ENCODE data around the gene SH3PXD2A.
"Not testable (repeated sequence)": the region's sequence is repeated elsewhere in the genome, so short reads cannot be mapped to it uniquely, and the experiment has no call there.

SH3PXD2A gene

DNA sequence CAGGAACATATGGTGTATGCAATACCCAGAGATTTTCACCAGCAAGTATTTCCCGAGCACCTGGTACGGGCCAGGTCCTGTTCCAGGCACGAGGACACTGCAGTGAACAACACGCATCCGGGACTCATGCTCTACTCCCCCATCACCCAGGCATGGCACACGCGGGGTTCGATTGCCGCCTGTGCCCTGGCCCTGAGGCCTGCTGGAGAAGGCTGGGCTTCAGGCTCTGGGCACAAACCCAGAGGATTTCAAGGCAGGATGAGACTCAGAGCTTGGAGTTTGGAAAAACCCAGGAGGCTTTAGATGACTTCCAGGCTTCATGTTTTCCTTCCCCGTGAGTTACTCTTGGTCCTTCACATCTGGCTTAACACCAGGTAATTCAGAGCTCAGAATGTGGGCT lies 218.4 kb downstream of the SH3PXD2A start:
- peaks cover 57% of the 10 kb centered on the region for H3K4me1 ChIP-seq (ENCODE audit: control insufficient read depth, insufficient read depth, low read length)
- DNase-seq (ENCODE audit: low read depth), result peak; percentile 44
- peaks cover 65% of the 10 kb centered on the region for H3K36me3 ChIP-seq (ENCODE audit: control insufficient read depth, insufficient read depth, low read length, severe bottlenecking)
- peak overlapping the region; percentile 57 for H3K9ac ChIP-seq (ENCODE audit: low read length)
- no peaks in the 10 kb centered on the region for H3K9me3 ChIP-seq (ENCODE audit: control insufficient read depth, low read length)
- H3K27me3 ChIP-seq (replicated peaks; ENCODE audit: control insufficient read depth, insufficient read depth, low read length), result no peaks in the 10 kb centered on the region
- no peak overlapping the region for H3K4me3 ChIP-seq (ENCODE audit: low read length)

DNA sequence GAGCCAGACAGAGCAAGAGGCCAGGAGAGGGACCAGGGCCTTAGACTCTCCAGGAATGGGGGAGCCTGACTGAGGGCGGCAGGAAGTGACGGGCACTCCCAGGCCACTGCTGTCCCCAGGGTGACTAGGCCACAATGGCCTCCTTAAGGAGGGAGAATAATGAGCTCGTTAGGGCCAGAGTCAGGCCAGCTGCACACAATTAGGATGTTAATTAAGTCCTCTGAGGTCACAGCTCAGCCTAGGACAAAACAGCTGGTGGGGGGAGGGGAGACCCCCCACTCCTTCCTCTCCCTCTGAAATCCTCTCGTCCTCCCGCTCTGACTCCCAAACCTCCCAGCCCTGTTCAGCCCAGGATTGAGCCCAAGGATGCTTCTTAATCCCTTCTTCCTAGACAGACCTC lies 218.9 kb downstream of the SH3PXD2A start:
- H3K36me3 ChIP-seq (ENCODE audit: control insufficient read depth, insufficient read depth, low read length, severe bottlenecking), result peaks cover 65% of the 10 kb centered on the region
- no peak overlapping the region for H3K4me3 ChIP-seq (ENCODE audit: low read length)
- DNase-seq (ENCODE audit: low read depth), result no peak
- no peaks in the 10 kb centered on the region for H3K9me3 ChIP-seq (ENCODE audit: control insufficient read depth, low read length)
- peaks cover 52% of the 10 kb centered on the region for H3K4me1 ChIP-seq (ENCODE audit: control insufficient read depth, insufficient read depth, low read length)
- peak overlapping the region; percentile 3 for H3K9ac ChIP-seq (ENCODE audit: low read length)
- H3K27me3 ChIP-seq (replicated peaks; ENCODE audit: control insufficient read depth, insufficient read depth, low read length), result no peaks in the 10 kb centered on the region

GRCh38 chr10:103635580-103635979 lies 219.8 kb downstream of the SH3PXD2A start:
- peaks cover 64% of the 10 kb centered on the region for H3K36me3 ChIP-seq (ENCODE audit: control insufficient read depth, insufficient read depth, low read length, severe bottlenecking)
- H3K4me3 ChIP-seq (ENCODE audit: low read length), result no peak overlapping the region
- no peaks in the 10 kb centered on the region for H3K27me3 ChIP-seq (replicated peaks; ENCODE audit: control insufficient read depth, insufficient read depth, low read length)
- H3K9me3 ChIP-seq (ENCODE audit: control insufficient read depth, low read length), result no peaks in the 10 kb centered on the region
- H3K4me1 ChIP-seq (ENCODE audit: control insufficient read depth, insufficient read depth, low read length), result peaks cover 43% of the 10 kb centered on the region
- H3K9ac ChIP-seq (ENCODE audit: low read length), result no peak overlapping the region
- DNase-seq (ENCODE audit: low read depth), result no peak

- Histone ChIP-seq H3K9ac (ENCODE audit: low read length) (no peak overlapping the region), H3K36me3 (ENCODE audit: control insufficient read depth, insufficient read depth, low read length, severe bottlenecking) (peaks cover 71% of the 10 kb centered on the region), H3K4me1 (ENCODE audit: control insufficient read depth, insufficient read depth, low read length) (peaks cover 34% of the 10 kb centered on the region), H3K27me3 (replicated peaks; ENCODE audit: control insufficient read depth, insufficient read depth, low read length) (no peaks in the 10 kb centered on the region), H3K4me3 (ENCODE audit: low read length) (no peak overlapping the region), H3K9me3 (ENCODE audit: control insufficient read depth, low read length) (no peaks in the 10 kb centered on the region)
- DNase-seq (ENCODE audit: low read depth), result no peak
Measured at GRCh38 chr10:103633846-103634245, 221.5 kb downstream of the SH3PXD2A start.

GRCh38 chr10:103632871-103633270 lies 222.5 kb downstream of the SH3PXD2A start:
- not testable (repeated sequence) for H3K27me3 ChIP-seq (replicated peaks; ENCODE audit: control insufficient read depth, insufficient read depth, low read length); H3K9me3 ChIP-seq (ENCODE audit: control insufficient read depth, low read length); H3K9ac ChIP-seq (ENCODE audit: low read length); H3K4me3 ChIP-seq (ENCODE audit: low read length); DNase-seq (ENCODE audit: low read depth)
- Histone ChIP-seq H3K4me1 (ENCODE audit: control insufficient read depth, insufficient read depth, low read length) (peaks cover 25% of the 10 kb centered on the region), H3K36me3 (ENCODE audit: control insufficient read depth, insufficient read depth, low read length, severe bottlenecking) (peaks cover 74% of the 10 kb centered on the region)

DNA sequence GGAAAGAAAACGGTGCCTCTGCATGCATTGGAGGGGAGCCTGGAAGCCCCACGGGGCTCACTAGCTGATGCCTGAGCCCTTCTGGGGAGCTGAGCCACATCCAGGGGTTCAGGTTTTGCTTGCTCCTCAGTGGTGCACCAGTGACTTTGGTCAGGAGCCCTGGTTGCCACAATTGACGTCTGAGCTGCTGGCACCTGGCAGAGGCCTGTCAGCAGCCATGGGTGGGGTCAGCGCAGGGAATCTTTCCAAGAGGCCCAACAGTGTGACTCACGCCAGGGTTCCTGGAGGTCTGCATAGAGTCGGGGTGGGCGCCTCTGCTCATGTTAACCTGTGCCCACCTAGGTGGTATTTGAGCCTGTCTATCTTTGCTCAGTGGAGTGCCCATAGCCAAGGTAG lies 223.1 kb downstream of the SH3PXD2A start:
- Histone ChIP-seq H3K27me3 (replicated peaks; ENCODE audit: control insufficient read depth, insufficient read depth, low read length) (no peaks in the 10 kb centered on the region), H3K4me1 (ENCODE audit: control insufficient read depth, insufficient read depth, low read length) (peaks cover 18% of the 10 kb centered on the region), H3K4me3 (ENCODE audit: low read length) (no peak overlapping the region), H3K36me3 (ENCODE audit: control insufficient read depth, insufficient read depth, low read length, severe bottlenecking) (peaks cover 77% of the 10 kb centered on the region), H3K9me3 (ENCODE audit: control insufficient read depth, low read length) (no peaks in the 10 kb centered on the region), H3K9ac (ENCODE audit: low read length) (no peak overlapping the region)
- no peak for DNase-seq (ENCODE audit: low read depth)

GRCh38 chr10:103630156-103630555 lies 225.2 kb downstream of the SH3PXD2A start:
- no peaks in the 10 kb centered on the region for H3K9me3 ChIP-seq (ENCODE audit: control insufficient read depth, low read length)
- no peaks in the 10 kb centered on the region for H3K27me3 ChIP-seq (replicated peaks; ENCODE audit: control insufficient read depth, insufficient read depth, low read length)
- peaks cover 7% of the 10 kb centered on the region for H3K4me1 ChIP-seq (ENCODE audit: control insufficient read depth, insufficient read depth, low read length)
- H3K36me3 ChIP-seq (ENCODE audit: control insufficient read depth, insufficient read depth, low read length, severe bottlenecking), result peaks cover 88% of the 10 kb centered on the region
- H3K4me3 ChIP-seq (ENCODE audit: low read length), result no peak overlapping the region
- DNase-seq (ENCODE audit: low read depth), result no peak
- H3K9ac ChIP-seq (ENCODE audit: low read length), result peak overlapping the region; percentile 13

- Histone ChIP-seq H3K9ac (ENCODE audit: low read length) (no peak overlapping the region), H3K36me3 (ENCODE audit: control insufficient read depth, insufficient read depth, low read length, severe bottlenecking) (peaks cover 88% of the 10 kb centered on the region), H3K9me3 (ENCODE audit: control insufficient read depth, low read length) (no peaks in the 10 kb centered on the region), H3K27me3 (replicated peaks; ENCODE audit: control insufficient read depth, insufficient read depth, low read length) (no peaks in the 10 kb centered on the region), H3K4me1 (ENCODE audit: control insufficient read depth, insufficient read depth, low read length) (peaks cover 7% of the 10 kb centered on the region), H3K4me3 (ENCODE audit: low read length) (no peak overlapping the region)
- no peak for DNase-seq (ENCODE audit: low read depth)
Measured at GRCh38 chr10:103629581-103629980, 225.8 kb downstream of the SH3PXD2A start.

- Histone ChIP-seq H3K9ac (ENCODE audit: low read length) (no peak overlapping the region), H3K4me3 (ENCODE audit: low read length) (no peak overlapping the region), H3K4me1 (ENCODE audit: control insufficient read depth, insufficient read depth, low read length) (peaks cover 7% of the 10 kb centered on the region), H3K27me3 (replicated peaks; ENCODE audit: control insufficient read depth, insufficient read depth, low read length) (no peaks in the 10 kb centered on the region), H3K9me3 (ENCODE audit: control insufficient read depth, low read length) (no peaks in the 10 kb centered on the region), H3K36me3 (ENCODE audit: control insufficient read depth, insufficient read depth, low read length, severe bottlenecking) (peaks cover 95% of the 10 kb centered on the region)
- no peak for DNase-seq (ENCODE audit: low read depth)
Measured at GRCh38 chr10:103627893-103628292, 227.5 kb downstream of the SH3PXD2A start.

DNA sequence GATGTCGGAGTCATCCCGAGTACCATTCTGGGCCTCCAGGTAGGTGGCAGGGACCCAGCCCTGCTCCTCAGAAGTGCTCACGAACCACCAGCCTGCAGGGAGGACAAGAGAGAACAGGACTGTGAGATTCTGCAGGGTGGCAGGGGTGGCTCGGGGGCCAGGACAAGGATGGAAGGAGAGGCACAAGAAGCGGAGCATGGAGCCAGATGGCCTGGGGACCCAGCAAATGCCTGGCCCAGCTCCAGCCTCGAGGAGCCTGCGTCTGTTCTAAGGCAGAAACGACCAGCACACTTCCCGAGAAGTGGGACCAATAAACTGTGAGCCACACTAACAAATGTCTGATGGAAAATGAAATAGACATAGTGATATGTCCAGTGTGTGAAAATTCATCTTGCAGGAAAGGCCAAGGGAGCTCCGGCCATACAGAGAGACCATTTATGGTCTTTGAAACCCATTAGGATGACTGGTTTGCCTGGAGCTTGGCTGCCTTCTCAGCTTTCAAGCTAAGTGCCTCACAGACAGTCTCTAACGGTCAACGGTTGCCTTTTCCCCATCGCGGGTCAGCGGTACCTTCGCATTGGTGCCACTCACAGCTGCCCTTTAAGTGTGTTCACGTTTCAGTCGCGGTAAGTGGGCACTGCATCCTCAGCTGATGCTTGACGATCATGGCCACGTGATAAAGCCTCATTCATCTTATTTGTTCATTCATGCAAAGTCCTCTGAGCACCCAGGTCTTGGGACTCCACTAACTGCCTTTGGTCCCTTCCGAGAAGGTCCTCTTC lies 228.1 kb downstream of the SH3PXD2A start:
- H3K36me3 ChIP-seq (ENCODE audit: control insufficient read depth, insufficient read depth, low read length, severe bottlenecking), result peaks cover 98% of the 10 kb centered on the region
- H3K9me3 ChIP-seq (ENCODE audit: control insufficient read depth, low read length), result no peaks in the 10 kb centered on the region
- DNase-seq (ENCODE audit: low read depth), result no peak

DNA sequence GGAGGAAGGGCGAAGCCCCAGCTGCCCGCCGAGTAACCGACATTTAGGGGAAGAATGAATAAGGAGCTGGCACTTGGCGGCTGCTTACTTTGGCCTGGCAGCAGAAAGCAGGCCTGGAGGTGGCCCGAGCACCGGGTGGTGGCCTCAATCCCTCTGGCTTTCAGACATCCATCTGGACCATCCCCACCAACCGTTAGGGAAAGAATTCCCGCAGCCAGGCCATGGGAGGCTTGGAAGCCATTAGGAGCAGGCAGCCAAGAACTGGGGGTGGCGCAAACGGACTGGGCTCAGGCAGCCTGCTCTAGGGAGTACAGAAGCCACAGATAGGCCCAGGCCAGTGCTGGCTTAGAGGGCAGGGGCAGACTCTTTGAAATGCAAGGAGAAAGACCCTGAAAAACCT lies 229.2 kb downstream of the SH3PXD2A start:
- Histone ChIP-seq H3K4me3 (ENCODE audit: low read length) (no peak overlapping the region), H3K4me1 (ENCODE audit: control insufficient read depth, insufficient read depth, low read length) (peaks cover 19% of the 10 kb centered on the region), H3K27me3 (replicated peaks; ENCODE audit: control insufficient read depth, insufficient read depth, low read length) (no peaks in the 10 kb centered on the region), H3K36me3 (ENCODE audit: control insufficient read depth, insufficient read depth, low read length, severe bottlenecking) (peaks cover 98% of the 10 kb centered on the region), H3K9ac (ENCODE audit: low read length) (no peak overlapping the region), H3K9me3 (ENCODE audit: control insufficient read depth, low read length) (no peaks in the 10 kb centered on the region)
- no peak for DNase-seq (ENCODE audit: low read depth)

More for the DNA sequence above, 228.1 kb downstream of the SH3PXD2A start:
- no peak overlapping the region for H3K4me3 ChIP-seq (ENCODE audit: low read length)
- H3K9ac ChIP-seq (ENCODE audit: low read length), result no peak overlapping the region
- no peaks in the 10 kb centered on the region for H3K27me3 ChIP-seq (replicated peaks; ENCODE audit: control insufficient read depth, insufficient read depth, low read length)
- H3K4me1 ChIP-seq (ENCODE audit: control insufficient read depth, insufficient read depth, low read length), result peaks cover 8% of the 10 kb centered on the region
